SU-DHL-6 (cell line): ENCODE measurements around the gene EIF3K.

Source experiments
- H2AFZ ChIP-seq: fragments of 200-600 bp; sonication (generic); 2 replicates; pipeline ENCODE4 v1.6.1; 2014; ENCODE audit warnings: low read depth, mild to moderate bottlenecking, moderate library complexity, mixed read lengths, antibody characterized with exemption, low read length; ENCODE audit not compliant: severe bottlenecking
- H3F3A ChIP-seq: fragments of 200-600 bp; shearing (Covaris generic); 2 replicates; pipeline ENCODE4 v1.6.0; 2016; ENCODE audit warnings: antibody characterized with exemption, mild to moderate bottlenecking; ENCODE audit not compliant: insufficient read depth
- H3K27ac ChIP-seq: fragments of 200-600 bp; sonication (generic); 2 replicates; pipeline ENCODE4 v1.5.1; 2016; ENCODE audit warnings: low read depth, mild to moderate bottlenecking, low read length, moderate library complexity, mixed read lengths
- H3K27me3 ChIP-seq: fragments of 200-600 bp; sonication (generic), shearing (Covaris generic); 2 replicates; pipeline ENCODE4 v1.6.0; 2014; ENCODE audit warnings: mild to moderate bottlenecking, low read length
- H3K36me3 ChIP-seq: fragments of 200-600 bp; sonication (generic); 2 replicates; pipeline ENCODE4 v1.6.1; 2014; ENCODE audit warnings: mild to moderate bottlenecking, low read length, mixed read lengths
- H3K4me2 ChIP-seq: fragments of 300-600, 200-600 bp; shearing (Covaris generic), sonication (generic); 2 replicates; pipeline ENCODE4 v1.6.0; 2014; ENCODE audit warnings: low read length, low read depth, mild to moderate bottlenecking; ENCODE audit not compliant: poor library complexity, severe bottlenecking
- H3K4me3 ChIP-seq: fragments of 200-600 bp; sonication (generic); 2 replicates; pipeline ENCODE4 v1.5.1; 2014; ENCODE audit warnings: antibody characterized with exemption, low read length, mild to moderate bottlenecking, mixed read lengths; ENCODE audit not compliant: insufficient read depth, poor library complexity, severe bottlenecking
- H3K79me2 ChIP-seq: fragments of 200-600 bp; sonication (generic); 2 replicates; pipeline ENCODE4 v1.6.1; 2014; ENCODE audit warnings: mild to moderate bottlenecking, low read length, moderate library complexity; ENCODE audit not compliant: insufficient read depth
- H3K9ac ChIP-seq: fragments of 200-600 bp; sonication (generic); 2 replicates; pipeline ENCODE4 v1.7.0; 2014; ENCODE audit warnings: mild to moderate bottlenecking, low read length
- H3K9me2 ChIP-seq: fragments of 200-600 bp; sonication (generic); replicated peaks from 2 replicates; pipeline ENCODE4 v1.6.1; 2014; ENCODE audit warnings: low read length; ENCODE audit not compliant: insufficient read depth
- H3K9me3 ChIP-seq: fragments of 200-600 bp; sonication (generic); 2 replicates; pipeline ENCODE4 v1.6.1; 2014; ENCODE audit warnings: low read length, mixed read lengths; ENCODE audit not compliant: insufficient read depth
- H4K20me1 ChIP-seq: fragments of 200-600 bp; sonication (generic); 2 replicates; pipeline ENCODE4 v1.6.1; 2014; ENCODE audit warnings: low read depth, mild to moderate bottlenecking, antibody characterized with exemption, low read length, moderate library complexity, mixed read lengths
- EZH2phosphoT487 ChIP-seq: fragments of 200-600 bp; sonication (generic), shearing (Covaris generic); conservative IDR thresholded peaks from 2 replicates; pipeline ENCODE4 v1.6.1; 2018; ENCODE audit warnings: mild to moderate bottlenecking, antibody characterized with exemption, low read length, moderate library complexity, mixed read lengths
- TF ChIP-seq, protein P1 (sequence below): fragments of 200-600 bp; sonication (generic); IDR thresholded peaks from one replicate; pipeline ENCODE4 v1.5.1; 2017; ENCODE audit warnings: antibody characterized with exemption, mild to moderate bottlenecking, low read length, moderate library complexity; ENCODE audit not compliant: insufficient read depth, poor library complexity, severe bottlenecking

The EIF3K gene

DNA sequence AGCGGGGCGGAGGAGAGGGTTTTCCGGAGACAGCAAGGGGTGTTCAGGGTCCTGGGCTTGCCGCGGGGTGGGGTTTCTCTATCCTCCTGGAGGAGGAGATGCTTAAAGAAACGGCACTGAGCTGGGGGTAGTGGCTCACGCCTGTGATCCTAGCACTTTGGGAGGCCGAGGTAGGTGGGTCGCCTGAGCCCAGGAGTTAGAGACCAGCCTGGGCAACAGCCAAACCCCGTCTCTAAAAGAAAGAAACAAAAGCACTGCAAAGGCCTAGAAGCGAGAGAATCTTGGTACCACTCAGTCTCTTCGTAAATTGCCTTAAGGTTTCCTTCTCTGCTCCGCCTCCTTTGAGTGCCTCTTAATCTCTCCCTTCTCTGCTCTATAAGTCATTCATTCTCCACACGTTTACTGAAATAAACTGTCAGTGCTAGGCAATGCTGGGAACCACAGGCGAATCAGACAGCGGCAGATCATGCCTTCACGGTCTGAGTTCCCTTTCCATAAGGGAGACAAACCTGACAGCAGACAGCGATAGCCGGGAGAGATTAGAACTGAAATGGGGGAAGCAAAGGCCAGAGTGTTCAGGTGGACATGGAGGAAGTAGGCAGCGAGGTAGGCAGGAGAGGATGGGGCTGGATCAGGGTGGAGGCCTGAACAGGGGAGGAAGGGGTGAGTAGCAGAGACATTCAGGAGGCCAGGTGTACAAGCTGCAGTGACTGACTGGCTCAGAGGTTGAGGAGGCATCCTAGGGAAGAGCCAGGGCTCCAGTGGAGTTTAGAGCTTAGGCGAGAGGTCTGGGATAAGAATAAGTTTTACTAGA, 580 bp downstream of the EIF3K start:
- no peaks in the 10 kb centered on the region for H4K20me1 ChIP-seq
- H3K4me3 ChIP-seq, result peak overlapping the region; percentile 94
- H3F3A ChIP-seq, result peaks cover 11% of the 10 kb centered on the region
- peak overlapping the region; percentile 28 for H3K27ac ChIP-seq
- peaks cover 8% of the 10 kb centered on the region; the same call in 1 of the 2 replicates for H3K36me3 ChIP-seq
- peaks cover 46% of the 10 kb centered on the region for H3K79me2 ChIP-seq
- H3K9ac ChIP-seq, result peak overlapping the region; percentile 94
- H2AFZ ChIP-seq, result peak overlapping the region; percentile 54
- H3K4me2 ChIP-seq, result peak overlapping the region; percentile 94
- no peaks in the 10 kb centered on the region for H3K27me3 ChIP-seq
- H3K9me2 ChIP-seq, result no peaks in the 10 kb centered on the region
- TF ChIP-seq, protein P1, sequence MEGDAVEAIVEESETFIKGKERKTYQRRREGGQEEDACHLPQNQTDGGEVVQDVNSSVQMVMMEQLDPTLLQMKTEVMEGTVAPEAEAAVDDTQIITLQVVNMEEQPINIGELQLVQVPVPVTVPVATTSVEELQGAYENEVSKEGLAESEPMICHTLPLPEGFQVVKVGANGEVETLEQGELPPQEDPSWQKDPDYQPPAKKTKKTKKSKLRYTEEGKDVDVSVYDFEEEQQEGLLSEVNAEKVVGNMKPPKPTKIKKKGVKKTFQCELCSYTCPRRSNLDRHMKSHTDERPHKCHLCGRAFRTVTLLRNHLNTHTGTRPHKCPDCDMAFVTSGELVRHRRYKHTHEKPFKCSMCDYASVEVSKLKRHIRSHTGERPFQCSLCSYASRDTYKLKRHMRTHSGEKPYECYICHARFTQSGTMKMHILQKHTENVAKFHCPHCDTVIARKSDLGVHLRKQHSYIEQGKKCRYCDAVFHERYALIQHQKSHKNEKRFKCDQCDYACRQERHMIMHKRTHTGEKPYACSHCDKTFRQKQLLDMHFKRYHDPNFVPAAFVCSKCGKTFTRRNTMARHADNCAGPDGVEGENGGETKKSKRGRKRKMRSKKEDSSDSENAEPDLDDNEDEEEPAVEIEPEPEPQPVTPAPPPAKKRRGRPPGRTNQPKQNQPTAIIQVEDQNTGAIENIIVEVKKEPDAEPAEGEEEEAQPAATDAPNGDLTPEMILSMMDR, result no peak
- no peak for TF ChIP-seq EZH2phosphoT487
- H3K9me3 ChIP-seq, result no peaks in the 10 kb centered on the region

DNA sequence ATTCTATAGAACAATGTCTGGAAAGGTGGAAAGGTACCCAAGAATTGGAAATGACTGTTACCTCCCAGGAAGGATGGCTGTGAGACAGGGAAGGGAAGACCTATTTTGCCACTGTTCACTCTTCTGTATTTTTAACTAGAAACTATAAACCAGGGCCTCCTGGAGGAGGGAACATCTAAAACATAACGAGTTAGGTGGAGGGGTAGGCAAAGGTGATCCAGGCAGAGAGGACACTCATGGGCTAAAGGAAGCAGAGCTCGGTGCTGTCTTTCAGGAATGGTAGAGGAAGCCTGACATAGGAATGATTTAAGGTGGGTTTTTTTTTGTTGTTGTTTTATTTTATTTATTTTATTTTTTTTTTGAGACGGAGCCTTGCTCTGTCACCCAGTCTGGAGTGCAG, 5.8 kb downstream of the EIF3K start:
- TF ChIP-seq EZH2phosphoT487, result no peak
- TF ChIP-seq, protein P1, result no peak
- Histone ChIP-seq H3K4me3 (no peak overlapping the region), H3F3A (no peaks in the 10 kb centered on the region), H3K4me2 (no peak overlapping the region), H4K20me1 (no peaks in the 10 kb centered on the region), H2AFZ (no peak overlapping the region), H3K9me2 (no peaks in the 10 kb centered on the region), H3K79me2 (peaks cover 13% of the 10 kb centered on the region), H3K36me3 (peaks cover 10% of the 10 kb centered on the region; the same call in 1 of the 2 replicates), H3K27me3 (no peaks in the 10 kb centered on the region), H3K9me3 (no peaks in the 10 kb centered on the region), H3K9ac (no peak overlapping the region), H3K27ac (no peak overlapping the region)

DNA sequence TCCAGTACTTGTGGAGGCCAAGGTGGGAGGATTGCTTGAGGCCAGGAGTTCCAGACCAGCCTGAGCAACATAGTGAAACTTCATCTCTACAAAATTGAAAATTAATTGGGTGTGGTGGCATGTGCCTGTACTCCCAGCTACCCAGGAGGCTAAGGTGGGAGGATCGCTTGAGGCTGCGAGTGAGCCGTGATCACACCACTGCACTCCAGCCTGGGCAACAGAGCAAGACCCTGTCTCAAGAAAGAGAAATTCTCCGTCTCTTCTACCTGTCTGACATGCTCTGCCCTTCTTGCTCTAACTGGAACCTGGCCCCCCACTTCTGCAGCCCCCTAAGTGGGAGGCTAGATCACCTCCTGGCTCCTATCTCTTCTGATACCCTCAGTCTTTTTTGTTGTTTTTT, 7.4 kb downstream of the EIF3K start:
- Histone ChIP-seq H3K4me2 (no peak overlapping the region), H3K36me3 (peaks cover 8% of the 10 kb centered on the region; the same call in 1 of the 2 replicates), H3K27ac (no peak overlapping the region), H4K20me1 (no peaks in the 10 kb centered on the region), H3K4me3 (no peak overlapping the region), H2AFZ (no peak overlapping the region), H3K9me2 (no peaks in the 10 kb centered on the region), H3K9ac (no peak overlapping the region), H3K79me2 (peaks cover 2% of the 10 kb centered on the region; the same call in 1 of the 2 replicates), H3F3A (no peaks in the 10 kb centered on the region), H3K9me3 (no peaks in the 10 kb centered on the region), H3K27me3 (no peaks in the 10 kb centered on the region)
- no peak for TF ChIP-seq EZH2phosphoT487
- TF ChIP-seq, protein P1, result no peak
